Type B pancreatic cell (in vitro differentiated cells): Measurements from ENCODE around the gene CDKL1. TPM values are rescaled to one million over a fixed set of nuclear protein-coding genes. Genes with fewer than 3 reads are reported as not detected.

Source experiments
- DNase-seq: peaks from one replicate; pipeline ENCODE4 v3.0.0; 2021; ENCODE audit warnings: mixed read lengths; ENCODE audit not compliant: unreplicated experiment; ENCODE audit errors: extremely low spot score
- H3K27ac Mint-ChIP-seq: 2 replicates; pipeline ENCODE4 v1.8.0; 2021; ENCODE audit warnings: mild to moderate bottlenecking, mixed read lengths
- H3K27me3 Mint-ChIP-seq: 2 replicates; pipeline ENCODE4 v1.8.0; 2021; ENCODE audit warnings: mixed read lengths
- H3K36me3 Mint-ChIP-seq: 2 replicates; pipeline ENCODE4 v1.8.0; 2021; ENCODE audit warnings: mixed read lengths
- H3K4me1 Mint-ChIP-seq: one replicate; pipeline ENCODE4 v1.8.0; 2021; ENCODE audit warnings: mixed read lengths; ENCODE audit not compliant: unreplicated experiment
- H3K4me3 Mint-ChIP-seq: 2 replicates; pipeline ENCODE4 v1.8.0; 2021; ENCODE audit warnings: mild to moderate bottlenecking, mixed read lengths
- H3K9me3 Mint-ChIP-seq: 2 replicates; pipeline ENCODE4 v1.8.0; 2021; ENCODE audit warnings: mixed read lengths
- CTCF ChIP-seq: fragments of 200-600 bp; sonication (generic); conservative IDR thresholded peaks from 2 replicates; pipeline ENCODE4 v1.5.0; 2021; ENCODE audit warnings: antibody characterized with exemption, mild to moderate bottlenecking
- total RNA-seq: library from RNA; stranded (reverse); gene quantifications from 2 replicates; pipeline ENCODE4 v1.2.1, GENCODE V29; 2021; ENCODE audit warnings: low replicate concordance

CDKL1 gene
- total RNA-seq, 1 donor from 2014 or later: 3.4 TPM

- Mint-ChIP-seq H3K4me1 (no peaks in the 10 kb centered on the region), H3K27ac (no peak overlapping the region), H3K27me3 (no peaks in the 10 kb centered on the region), H3K4me3 (no peak overlapping the region), H3K36me3 (peaks cover 11% of the 10 kb centered on the region), H3K9me3 (no peaks in the 10 kb centered on the region)
- TF ChIP-seq CTCF: no peak
- no peak for DNase-seq
Observed at GRCh38 chr14:50423529-50423928, 26.8 kb upstream of the CDKL1 start.

GRCh38 chr14:50421499-50421898, 24.8 kb upstream of the CDKL1 start:
- H3K4me3 Mint-ChIP-seq: no peak overlapping the region
- no peak for TF ChIP-seq CTCF
- no peaks in the 10 kb centered on the region for H3K4me1 Mint-ChIP-seq
- no peak overlapping the region for H3K27ac Mint-ChIP-seq
- no peak for DNase-seq
- H3K9me3 Mint-ChIP-seq: no peaks in the 10 kb centered on the region
- no peaks in the 10 kb centered on the region for H3K27me3 Mint-ChIP-seq
- H3K36me3 Mint-ChIP-seq: peaks cover 26% of the 10 kb centered on the region

GRCh38 chr14:50417853-50418252, 21.2 kb upstream of the CDKL1 start:
- no peak for TF ChIP-seq CTCF
- Mint-ChIP-seq H3K9me3 (no peaks in the 10 kb centered on the region), H3K27me3 (no peaks in the 10 kb centered on the region), H3K27ac (no peak overlapping the region), H3K4me1 (no peaks in the 10 kb centered on the region), H3K4me3 (no peak overlapping the region), H3K36me3 (peaks cover 44% of the 10 kb centered on the region)
- no peak for DNase-seq

GRCh38 chr14:50410921-50411320, 14.2 kb upstream of the CDKL1 start:
- no peak for DNase-seq
- no peak overlapping the region for H3K27ac Mint-ChIP-seq
- no peaks in the 10 kb centered on the region for H3K4me1 Mint-ChIP-seq
- H3K4me3 Mint-ChIP-seq: no peak overlapping the region
- no peak for TF ChIP-seq CTCF
- no peaks in the 10 kb centered on the region for H3K27me3 Mint-ChIP-seq
- H3K36me3 Mint-ChIP-seq: peaks cover 35% of the 10 kb centered on the region
- H3K9me3 Mint-ChIP-seq: peaks cover 3% of the 10 kb centered on the region

- H3K4me3 Mint-ChIP-seq: no peak overlapping the region
- H3K27me3 Mint-ChIP-seq: no peaks in the 10 kb centered on the region
- H3K27ac Mint-ChIP-seq: no peak overlapping the region
- TF ChIP-seq CTCF: no peak
- peaks cover 32% of the 10 kb centered on the region for H3K36me3 Mint-ChIP-seq
- no peak for DNase-seq
- H3K9me3 Mint-ChIP-seq: peaks cover 9% of the 10 kb centered on the region
- H3K4me1 Mint-ChIP-seq: no peaks in the 10 kb centered on the region
Observed at GRCh38 chr14:50410071-50410470, 13.4 kb upstream of the CDKL1 start.

GRCh38 chr14:50407111-50407812, 10.6 kb upstream of the CDKL1 start:
- no peaks in the 10 kb centered on the region for H3K27me3 Mint-ChIP-seq
- H3K9me3 Mint-ChIP-seq: peaks cover 9% of the 10 kb centered on the region
- H3K4me1 Mint-ChIP-seq: no peaks in the 10 kb centered on the region
- H3K27ac Mint-ChIP-seq: no peak overlapping the region
- no peak for TF ChIP-seq CTCF
- H3K36me3 Mint-ChIP-seq: peaks cover 17% of the 10 kb centered on the region
- no peak overlapping the region for H3K4me3 Mint-ChIP-seq
- DNase-seq: no peak
